GM23338 (cell line): ENCODE results near the gene DCAF12. TPM values are rescaled to one million over a fixed set of nuclear protein-coding genes. Genes with fewer than 3 reads are reported as not detected.
A peak's percentile ranks its signal among the peaks of the same experiment; 100 is the strongest.

Experiments
- ATAC-seq: fragments of 200-7000 bp; cut with Tn5 transposase; 3 replicates; pipeline ENCODE4 v1.9.1; 2020
- DNase-seq: peaks from one replicate; pipeline ENCODE4 v3.0.0-alpha.2; 2015; ENCODE audit warnings: low spot score
- H2AFZ ChIP-seq: fragments of 200-600 bp; sonication (generic); 2 replicates; pipeline ENCODE4 v1.8.0; 2016; ENCODE audit warnings: antibody characterized with exemption, mild to moderate bottlenecking, moderate library complexity
- H3F3A ChIP-seq: fragments of 200-600 bp; sonication (generic); replicated peaks from 2 replicates; pipeline ENCODE4 v1.8.0; 2017; ENCODE audit warnings: antibody characterized with exemption, mixed run types, low read depth
- H3K27ac ChIP-seq: fragments of 200-600 bp; sonication (generic); 2 replicates; pipeline ENCODE4 v1.6.1; 2016; ENCODE audit warnings: low read depth
- H3K27me3 ChIP-seq: fragments of 200-600 bp; sonication (generic); 2 replicates; pipeline ENCODE4 v1.8.0; 2016; ENCODE audit warnings: mild to moderate bottlenecking, mixed run types, moderate library complexity; ENCODE audit not compliant: insufficient read depth
- H3K36me3 ChIP-seq: fragments of 200-600 bp; sonication (generic); 2 replicates; pipeline ENCODE4 v1.8.0; 2016; ENCODE audit warnings: mild to moderate bottlenecking; ENCODE audit not compliant: insufficient read depth
- H3K4me1 ChIP-seq: fragments of 200-600 bp; sonication (generic); 2 replicates; pipeline ENCODE4 v1.8.0; 2016; ENCODE audit warnings: mild to moderate bottlenecking, moderate library complexity; ENCODE audit not compliant: insufficient read depth
- H3K4me2 ChIP-seq: fragments of 200-600 bp; sonication (generic); 2 replicates; pipeline ENCODE4 v1.7.1; 2017; ENCODE audit warnings: mixed run types
- H3K4me3 ChIP-seq: fragments of 200-600 bp; sonication (generic); 2 replicates; pipeline ENCODE4 v1.6.1; 2016; ENCODE audit warnings: mixed run types
- H3K79me2 ChIP-seq: fragments of 200-600 bp; sonication (generic); replicated peaks from 2 replicates; pipeline ENCODE4 v1.8.0; 2017; ENCODE audit warnings: mild to moderate bottlenecking; ENCODE audit not compliant: insufficient read depth
- H3K9me2 ChIP-seq: fragments of 200-600 bp; sonication (generic); 2 replicates; pipeline ENCODE4 v1.8.0; 2017; ENCODE audit not compliant: insufficient read depth
- H4K20me1 ChIP-seq: fragments of 200-600 bp; sonication (generic); replicated peaks from 2 replicates; pipeline ENCODE4 v1.8.0; 2017; ENCODE audit warnings: mild to moderate bottlenecking; ENCODE audit not compliant: insufficient read depth
- H3K27ac Mint-ChIP-seq: 2 replicates; pipeline ENCODE4 v1.8.0; 2020; ENCODE audit warnings: inconsistent platforms, mild to moderate bottlenecking, moderate library complexity, mixed read lengths
- H3K27me3 Mint-ChIP-seq: 3 replicates; pipeline ENCODE4 v1.8.0; 2022; ENCODE audit warnings: low read depth, mild to moderate bottlenecking, moderate library complexity, mixed read lengths, inconsistent platforms; ENCODE audit not compliant: insufficient read depth, poor library complexity
- H3K36me3 Mint-ChIP-seq: 3 replicates; pipeline ENCODE4 v1.8.0; 2021; ENCODE audit warnings: low read depth, mild to moderate bottlenecking, inconsistent platforms, moderate library complexity, mixed read lengths
- H3K4me1 Mint-ChIP-seq: 3 replicates; pipeline ENCODE4 v1.8.0; 2020; ENCODE audit warnings: mild to moderate bottlenecking, inconsistent platforms, mixed read lengths
- H3K4me3 Mint-ChIP-seq: 3 replicates; pipeline ENCODE4 v1.8.0; 2021; ENCODE audit warnings: moderate library complexity, mild to moderate bottlenecking, inconsistent platforms, mixed read lengths
- H3K9me3 Mint-ChIP-seq: 3 replicates; pipeline ENCODE4 v1.8.0; 2020; ENCODE audit warnings: moderate library complexity, mild to moderate bottlenecking, inconsistent platforms, mixed read lengths
- CREB1 ChIP-seq: fragments of 250-450 bp; sonication (Bioruptor Pico); IDR thresholded peaks from 2 replicates; pipeline ENCODE4 v1.5.0; 2020; ENCODE audit warnings: low read depth, mild to moderate bottlenecking, moderate library complexity
- CTCF ChIP-seq, 2 experiments: fragments of 200-600 bp in 1 of 2; sonication (generic) in 1 of 2; conservative IDR thresholded peaks; 2 replicates each; pipeline versions ENCODE4 v1.5.1 to v1.6.1; 2016 to 2017; ENCODE audit warnings: antibody characterized with exemption in 2 of 2, low read depth in 2 of 2, mild to moderate bottlenecking in 2 of 2, moderate library complexity in 1 of 2
- ETS1 ChIP-seq: IDR thresholded peaks from 2 replicates; pipeline ENCODE4 v1.6.1; 2016; ENCODE audit warnings: antibody characterized with exemption
- EZH2 ChIP-seq: fragments of 200-600 bp; sonication (generic); IDR thresholded peaks from one replicate; pipeline ENCODE4 v1.8.0; 2017; ENCODE audit warnings: antibody characterized with exemption, mild to moderate bottlenecking, low read depth; ENCODE audit not compliant: unreplicated experiment
- EZH2phosphoT487 ChIP-seq: fragments of 200-600 bp; sonication (generic); IDR thresholded peaks from one replicate; pipeline ENCODE4 v1.8.1; 2018; ENCODE audit warnings: antibody characterized with exemption; ENCODE audit not compliant: unreplicated experiment
- NANOG ChIP-seq: IDR thresholded peaks from 2 replicates; pipeline ENCODE4 v1.6.1; 2016; ENCODE audit warnings: antibody characterized with exemption, borderline replicate concordance
- POLR2AphosphoS5 ChIP-seq: IDR thresholded peaks from 2 replicates; pipeline ENCODE4 v1.6.1; 2016; ENCODE audit warnings: antibody characterized with exemption, low read depth
- REST ChIP-seq: IDR thresholded peaks from one replicate; pipeline ENCODE4 v1.6.1; 2018; ENCODE audit warnings: antibody characterized with exemption; ENCODE audit not compliant: unreplicated experiment
- STAT1 ChIP-seq: IDR thresholded peaks from one replicate; pipeline ENCODE4 v1.6.1; 2016; ENCODE audit warnings: antibody characterized with exemption; ENCODE audit not compliant: unreplicated experiment
- ZNF114 ChIP-seq: fragments of 250-450 bp; sonication (Bioruptor Pico); IDR thresholded peaks from 2 replicates; pipeline ENCODE4 v1.5.0; 2020; ENCODE audit warnings: mild to moderate bottlenecking, moderate library complexity
- ZNF331 ChIP-seq: fragments of 250-450 bp; sonication (Bioruptor Pico); IDR thresholded peaks from 2 replicates; pipeline ENCODE4 v1.5.0; 2020; ENCODE audit warnings: low read depth, mild to moderate bottlenecking, moderate library complexity
- polyA plus RNA-seq: library from polyadenylated mRNA; unstranded; fragments of >200 nt; fragmentation: Nextera tagmentation; extraction: Ambion mirVana; gene quantifications from 2 replicates; pipeline ENCODE4 v1.2.1, GENCODE V29; 2016
- total RNA-seq: library from RNA; depleted of rRNA; stranded (reverse); fragments of >200 nt; shearing (Covaris generic); gene quantifications from 2 replicates; pipeline ENCODE4 v1.2.3, GENCODE V29; 2014

DCAF12 gene
- total and polyA plus RNA-seq, 2 experiments from 2014 or later = 9.5 to 20.7 TPM

- peaks cover 9% of the 10 kb centered on the region; the same call in 1 of the 2 replicates for H3K4me1 ChIP-seq
- Mint-ChIP-seq H3K27me3 (peaks cover 15% of the 10 kb centered on the region), H3K27ac (no peak overlapping the region), H3K9me3 (no peaks in the 10 kb centered on the region), H3K36me3 (no peaks in the 10 kb centered on the region), H3K4me3 (no peak overlapping the region), H3K4me1 (peaks cover 15% of the 10 kb centered on the region)
- no peaks in the 10 kb centered on the region for H3K36me3 ChIP-seq
- DNase-seq (no peak), ATAC-seq (no peak)
- no peak overlapping the region for H2AFZ ChIP-seq
- 0 out of 2 replicates have a peak, but pooled peaks cover 4% of the 10 kb centered on the region for H3F3A ChIP-seq
- no peak overlapping the region for H3K27ac ChIP-seq
- H3K9me2 ChIP-seq = no peaks in the 10 kb centered on the region
- TF ChIP-seq CREB1 (no peak), ETS1 (no peak), EZH2phosphoT487 (no peak), ZNF331 (no peak), CTCF (conservative IDR thresholded peaks at IDR 0.05; ENCODE audit: low read depth in 2 of 2) (no peak), POLR2AphosphoS5 (no peak), NANOG (no peak), ZNF114 (CRISPR knock-in tag) (no peak), STAT1 (no peak), EZH2 (no peak)
- H3K79me2 ChIP-seq = no peaks in the 10 kb centered on the region
- H3K27me3 ChIP-seq = no peaks in the 10 kb centered on the region
- H4K20me1 ChIP-seq = no peaks in the 10 kb centered on the region
- H3K4me2 ChIP-seq = no peak overlapping the region
- H3K4me3 ChIP-seq = no peak overlapping the region
Observed at GRCh38 chr9:34069831-34070230, 56.7 kb downstream of the DCAF12 start.

- Mint-ChIP-seq H3K27ac (no peak overlapping the region), H3K4me1 (no peaks in the 10 kb centered on the region), H3K27me3 (peaks cover 7% of the 10 kb centered on the region), H3K36me3 (no peaks in the 10 kb centered on the region), H3K9me3 (no peaks in the 10 kb centered on the region), H3K4me3 (no peak overlapping the region)
- H3K4me1 ChIP-seq = no peaks in the 10 kb centered on the region
- H3K4me3 ChIP-seq = no peak overlapping the region
- no peaks in the 10 kb centered on the region for H3K36me3 ChIP-seq
- H3K79me2 ChIP-seq = no peaks in the 10 kb centered on the region
- no peaks in the 10 kb centered on the region for H3K9me2 ChIP-seq
- ATAC-seq = no peak
- DNase-seq = no peak
- no peak overlapping the region for H3K4me2 ChIP-seq
- no peaks in the 10 kb centered on the region for H4K20me1 ChIP-seq
- H3F3A ChIP-seq = no peaks in the 10 kb centered on the region
- H3K27me3 ChIP-seq = no peaks in the 10 kb centered on the region
- no peak overlapping the region for H3K27ac ChIP-seq
- H2AFZ ChIP-seq = peak overlapping the region; percentile 72
- no peak for TF ChIP-seq NANOG
- no peak for TF ChIP-seq STAT1
- no peak for TF ChIP-seq POLR2AphosphoS5
- no peak for TF ChIP-seq EZH2phosphoT487
- TF ChIP-seq ZNF331 = no peak
- no peak for TF ChIP-seq REST
- TF ChIP-seq CTCF (conservative IDR thresholded peaks at IDR 0.05; ENCODE audit: low read depth in 2 of 2) = no peak
- no peak for TF ChIP-seq ETS1
- no peak for TF ChIP-seq CREB1
Observed at GRCh38 chr9:34065541-34065940, 61.0 kb downstream of the DCAF12 start.
